ENCODE results near the gene PCDHGB4. TPM values are rescaled to one million over a fixed set of nuclear protein-coding genes. Genes with fewer than 3 reads are reported as not detected.

Gene PCDHGB4
- total and polyA plus RNA-seq, 2 of the 8 experiments (the other 6 are each of a cell fraction or from before 2014, with no cell fraction given) = 8.0 to 9.1 TPM

GRCh38 chr5:141355641-141356040, 31.9 kb upstream of the PCDHGB4 start:
- Histone ChIP-seq H3K79me1 (ENCODE audit: low read depth, low read length) (no peaks in the 10 kb centered on the region), H2BK120ac (replicated peaks; ENCODE audit: low read depth, low read length) (no peak overlapping the region), H3K14ac (ENCODE audit: insufficient read length) (no peak overlapping the region), H2BK5ac (ENCODE audit: low read depth, low read length) (no peak overlapping the region), H3K23me2 (ENCODE audit: low read depth, low read length) (no peaks in the 10 kb centered on the region), H3K4me1 (replicated peaks in 1 of 4; ENCODE audit: control insufficient read depth in 3 of 4, insufficient read depth in 4 of 4, low read length in 3 of 4) (0 out of 7 replicates have a peak, but pooled peaks cover 0 to 1% (median 0%) of the 10 kb centered on the region in 4 experiments), H4K20me1 (replicated peaks in 1 of 2; ENCODE audit: control insufficient read depth in 1 of 2, insufficient read depth in 2 of 2, low read length in 2 of 2) (no peaks in the 10 kb centered on the region), H2BK12ac (ENCODE audit: low read depth, low read length) (no peak overlapping the region), H3K23ac (ENCODE audit: insufficient read length) (no peak overlapping the region), H3K56ac (replicated peaks; ENCODE audit: insufficient read length, low read depth, low read length) (no peak overlapping the region), H3K4me3 (ENCODE audit: extremely low read depth in 1 of 4, insufficient read depth in 2 of 4, low read depth in 3 of 4, low read length in 4 of 4) (no peak overlapping the region), H3K9me3 (ENCODE audit: insufficient read depth in 2 of 2, low read depth in 1 of 2, low read length in 1 of 2) (peaks cover 34 to 50% of the 10 kb centered on the region in 2 experiments), H3K4me2 (ENCODE audit: insufficient read depth in 1 of 2, low read depth in 2 of 2, low read length in 2 of 2) (no peak overlapping the region), H4K8ac (ENCODE audit: extremely low read depth, insufficient read depth, low read length) (no peak overlapping the region), H3K9ac (replicated peaks in 1 of 4; ENCODE audit: extremely low read depth in 1 of 4, low read depth in 3 of 4, low read length in 3 of 4) (no peak overlapping the region), H4K91ac (replicated peaks; ENCODE audit: insufficient read length, low read length) (no peak overlapping the region), H3K18ac (ENCODE audit: extremely low read depth, low read length) (no peak overlapping the region), H3K79me2 (ENCODE audit: control insufficient read depth in 1 of 2, insufficient read depth in 2 of 2, low read length in 2 of 2) (no peaks in the 10 kb centered on the region), H4K5ac (ENCODE audit: insufficient read length, low read depth, low read length) (no peak overlapping the region), H2AK5ac (ENCODE audit: low read depth, low read length) (no peak overlapping the region), H2BK15ac (ENCODE audit: low read length) (no peak overlapping the region), H2BK20ac (ENCODE audit: low read length) (no peak overlapping the region), H2AFZ (ENCODE audit: low read length) (no peak overlapping the region), H3K27ac (ENCODE audit: low read depth, low read length) (no peak overlapping the region), H3K27me3 (replicated peaks in 1 of 4; ENCODE audit: control insufficient read depth in 3 of 4, extremely low read depth in 1 of 4, insufficient read depth in 3 of 4, low read length in 3 of 4) (no peaks in the 10 kb centered on the region), H3K36me3 (ENCODE audit: control insufficient read depth in 2 of 4, insufficient read depth in 4 of 4, low read length in 3 of 4) (peaks cover 0 to 13% (median 4%) of the 10 kb centered on the region in 4 experiments; a peak in 4 of 8 replicates), H3K4ac (replicated peaks; ENCODE audit: insufficient read length, low read depth, low read length) (no peak overlapping the region)
- no peak for DNase-seq (ENCODE audit: low read depth in 1 of 2, low spot score in 2 of 2)
- ChIA-PET POLR2A (ENCODE audit: partially characterized antibody) (interaction anchor here (0.7 kb wide), 1 partner anchor 163 kb away, joined by 3 read pairs; no protein-coding TSS in a partner anchor), CTCF (ENCODE audit: partially characterized antibody) (interaction anchor here (0.6 to 4.4 kb wide), 42 partner anchors 8 to 279 kb away, joined by 3 to 28 read pairs (median 5); partner anchors contain the start of genes PCDHB10, PCDHB14, PCDHB15 and PCDHB16)
- FAIRE-seq = no peak
- WGBS, 2 experiments (ENCODE audit: extremely low coverage in 1 of 2, insufficient coverage in 1 of 2, insufficient read length in 1 of 2, insufficient replicate concordance in 2 of 2, low coverage in 1 of 2, low lambda C conversion rate in 2 of 2, missing lambda C conversion rate in 1 of 2) = 96% methylated on average over 24 of the region's 24 CpGs; no CpG with 5 or more reads in 1 of the 2 experiments
- no peak for TF ChIP-seq TBP (IDR thresholded peaks at IDR 0.05; ENCODE audit: low read depth, low read length)
- TF ChIP-seq TEAD4 (IDR thresholded peaks at IDR 0.05; ENCODE audit: low read depth, low read length) = no peak
- no peak for TF ChIP-seq RXRA (IDR thresholded peaks at IDR 0.05; ENCODE audit: insufficient read depth, low read depth, low read length)
- no peak for TF ChIP-seq SUZ12 (IDR thresholded peaks at IDR 0.05; ENCODE audit: low read length)
- TF ChIP-seq ATF3 (IDR thresholded peaks at IDR 0.05; ENCODE audit: insufficient read depth, low read depth, low read length) = no peak
- no peak for TF ChIP-seq SIRT6 (IDR thresholded peaks at IDR 0.05; ENCODE audit: low read length)
- no peak for TF ChIP-seq BACH1 (IDR thresholded peaks at IDR 0.05; ENCODE audit: low read length)
- no peak for TF ChIP-seq TCF12 (IDR thresholded peaks at IDR 0.05; ENCODE audit: low read depth, low read length)
- no peak for TF ChIP-seq CHD2 (IDR thresholded peaks at IDR 0.05; ENCODE audit: low read length)
- no peak for TF ChIP-seq KDM1A (IDR thresholded peaks at IDR 0.05; ENCODE audit: borderline replicate concordance, low read length)
- no peak for TF ChIP-seq RFX5 (IDR thresholded peaks at IDR 0.05; ENCODE audit: borderline replicate concordance, low read depth, low read length)
- TF ChIP-seq FOSL1 (IDR thresholded peaks at IDR 0.05; ENCODE audit: insufficient read depth, low read depth, low read length) = no peak
- no peak for TF ChIP-seq YY1 (IDR thresholded peaks at IDR 0.05; ENCODE audit: low read depth, low read length)
- no peak for TF ChIP-seq HDAC2 (IDR thresholded peaks at IDR 0.05; ENCODE audit: borderline replicate concordance in 1 of 2, low read depth in 2 of 2, low read length in 2 of 2)

Data from H1 (cell line).